Keratinocyte (primary cell): Measurements from ENCODE around the gene LOXHD1. TPM values are rescaled to one million over a fixed set of nuclear protein-coding genes. Genes with fewer than 3 reads are reported as not detected.

Experiments
- DNase-seq: peaks from one replicate; pipeline ENCODE4 v3.0.0-alpha.2; 2011; ENCODE audit warnings: low read depth, missing footprints, low spot score
- FAIRE-seq: peaks from 2 replicates; lab custom pipeline; 2011; peaks lifted over from hg19 to GRCh38; lab: Jason Lieb, UNC
- H2AFZ ChIP-seq: 2 replicates; pipeline ENCODE4 v1.6.0; 2012; ENCODE audit warnings: low read length, control low read depth, inconsistent platforms; ENCODE audit not compliant: control insufficient read depth
- H3K27ac ChIP-seq: 2 replicates; pipeline ENCODE4 v1.5.1; 2011; ENCODE audit warnings: low read length; ENCODE audit not compliant: control insufficient read depth, insufficient read depth
- H3K27me3 ChIP-seq: 3 replicates; pipeline ENCODE4 v1.6.0; 2011; ENCODE audit warnings: low read length; ENCODE audit not compliant: control insufficient read depth, insufficient read depth; ENCODE audit errors: extremely low read depth
- H3K36me3 ChIP-seq, 2 experiments: 2 replicates in 1 of 2; 3 replicates in 1 of 2; pipeline ENCODE4 v1.5.1; 2011; ENCODE audit warnings: low read length in 2 of 2, mild to moderate bottlenecking in 1 of 2; ENCODE audit not compliant: control insufficient read depth in 2 of 2, insufficient read depth in 2 of 2; ENCODE audit errors: extremely low read depth in 1 of 2
- H3K4me1 ChIP-seq: 3 replicates; pipeline ENCODE4 v1.5.1; 2011; ENCODE audit warnings: low read length; ENCODE audit not compliant: control insufficient read depth, insufficient read depth; ENCODE audit errors: extremely low read depth
- H3K4me2 ChIP-seq: 3 replicates; pipeline ENCODE4 v1.6.0; 2011; ENCODE audit warnings: low read depth, low read length; ENCODE audit not compliant: control insufficient read depth, insufficient read depth; ENCODE audit errors: extremely low read depth
- H3K4me3 ChIP-seq, 3 experiments: fragments of 200-600 bp in 1 of 3; sonication (generic) in 1 of 3; 2 replicates in 2 of 3; 3 replicates in 1 of 3; pipeline ENCODE4 v1.5.1; 2011 to 2016; ENCODE audit warnings: low read length in 3 of 3, mild to moderate bottlenecking in 3 of 3, control low read depth in 2 of 3, inconsistent platforms in 1 of 3, low read depth in 1 of 3, mixed read lengths in 1 of 3, mixed run types in 1 of 3, moderate library complexity in 1 of 3; ENCODE audit not compliant: control insufficient read depth in 2 of 3, insufficient read depth in 2 of 3; ENCODE audit errors: extremely low read depth in 1 of 3
- H3K79me2 ChIP-seq: 2 replicates; pipeline ENCODE4 v1.6.0; 2012; ENCODE audit warnings: low read length; ENCODE audit not compliant: control insufficient read depth, insufficient read depth
- H3K9ac ChIP-seq: 3 replicates; pipeline ENCODE4 v1.6.0; 2011; ENCODE audit warnings: low read length; ENCODE audit not compliant: control insufficient read depth, insufficient read depth; ENCODE audit errors: extremely low read depth
- H3K9me1 ChIP-seq: 3 replicates; pipeline ENCODE4 v1.6.0; 2011; ENCODE audit warnings: low read length; ENCODE audit not compliant: control insufficient read depth, insufficient read depth; ENCODE audit errors: extremely low read depth
- H3K9me3 ChIP-seq: 2 replicates; pipeline ENCODE4 v1.5.1; 2012; ENCODE audit warnings: low read depth, low read length; ENCODE audit not compliant: control insufficient read depth
- H4K20me1 ChIP-seq: 3 replicates; pipeline ENCODE4 v1.6.0; 2011; ENCODE audit warnings: low read length; ENCODE audit not compliant: control insufficient read depth, insufficient read depth; ENCODE audit errors: extremely low read depth
- CTCF ChIP-seq, 3 experiments: IDR thresholded peaks in 1 of 3; conservative IDR thresholded peaks in 1 of 3; optimal IDR thresholded peaks in 1 of 3; 2 replicates in 2 of 3; 3 replicates in 1 of 3; pipeline versions ENCODE3 to v1.5.1; 2011; ENCODE audit warnings: low read length in 3 of 3, mild to moderate bottlenecking in 3 of 3, moderate library complexity in 2 of 3, control low read depth in 1 of 3, inconsistent platforms in 1 of 3; ENCODE audit not compliant: insufficient read depth in 2 of 3; ENCODE audit errors: extremely low read depth in 1 of 3
- EZH2 ChIP-seq: IDR thresholded peaks from one replicate; pipeline ENCODE4 v1.6.1; 2012; ENCODE audit warnings: inconsistent platforms, mild to moderate bottlenecking, low read length, moderate library complexity
- dilution Hi-C: fragments of 300-500 bp; cut with MboI; formaldehyde crosslinking; loops from one replicate; pipeline ENCODE4 v1.7.0; 2020; ENCODE audit warnings: low sequenced_read_pairs; ENCODE audit not compliant: extremely low pct_ligation_motif_present
- polyA plus RNA-seq, 5 experiments: library from polyadenylated mRNA; depleted of rRNA in 3 of 5; stranded (reverse) in 3 of 5; stranded (forward) in 1 of 5; unstranded in 1 of 5; fragments of >200 nt; gene quantifications; 1 replicate in 1 of 5; 2 replicates in 3 of 5; 3 replicates in 1 of 5; pipeline versions ENCODE4 v1.2.1 to v1.2.3, GENCODE V29; 2011 to 2012; ENCODE audit warnings: missing spikeins in 2 of 5, low read depth in 1 of 5, low replicate concordance in 1 of 5

The LOXHD1 gene
- polyA plus RNA-seq, 1 donor (not counting 4 experiments of a cell fraction or from before 2014, with no cell fraction given), result not detected

GRCh38 chr18:46672062-46672970, 15.3 kb upstream of the LOXHD1 start:
- Histone ChIP-seq H4K20me1 (no peaks in the 10 kb centered on the region), H3K9me3 (no peaks in the 10 kb centered on the region), H3K4me2 (no peak overlapping the region), H3K27ac (no peak overlapping the region), H2AFZ (no peak overlapping the region), H3K4me1 (no peaks in the 10 kb centered on the region), H3K9ac (no peak overlapping the region), H3K4me3 (no peak overlapping the region), H3K9me1 (no peaks in the 10 kb centered on the region), H3K79me2 (no peaks in the 10 kb centered on the region), H3K36me3 (no peaks in the 10 kb centered on the region), H3K27me3 (peaks cover 8% of the 10 kb centered on the region)
- dilution Hi-C loops, result no loop called here
- FAIRE-seq, result no peak
- DNase-seq, result no peak
- TF ChIP-seq CTCF (optimal IDR thresholded peaks at IDR 0.05 in 1 of 3, IDR thresholded peaks at IDR 0.05 in 1 of 3, conservative IDR thresholded peaks at IDR 0.05 in 1 of 3; ENCODE audit: extremely low read depth in 1 of 3, insufficient read depth in 2 of 3, low read length in 3 of 3) (no peak), EZH2 (no peak)

GRCh38 chr18:46668694-46669093, 11.7 kb upstream of the LOXHD1 start:
- Histone ChIP-seq H3K4me3 (no peak overlapping the region), H3K4me2 (no peak overlapping the region), H2AFZ (no peak overlapping the region), H3K9me3 (no peaks in the 10 kb centered on the region), H3K4me1 (no peaks in the 10 kb centered on the region), H3K9ac (no peak overlapping the region), H3K9me1 (no peaks in the 10 kb centered on the region), H3K27me3 (peaks cover 8% of the 10 kb centered on the region), H3K36me3 (no peaks in the 10 kb centered on the region), H3K79me2 (no peaks in the 10 kb centered on the region), H3K27ac (no peak overlapping the region), H4K20me1 (no peaks in the 10 kb centered on the region)
- DNase-seq (no peak), FAIRE-seq (no peak)
- TF ChIP-seq CTCF (optimal IDR thresholded peaks at IDR 0.05 in 1 of 3, IDR thresholded peaks at IDR 0.05 in 1 of 3, conservative IDR thresholded peaks at IDR 0.05 in 1 of 3; ENCODE audit: extremely low read depth in 1 of 3, insufficient read depth in 2 of 3, low read length in 3 of 3) (no peak), EZH2 (no peak)
- dilution Hi-C loops, result no loop called here
